HL-60 (cell line): ENCODE data around the gene LCNL1.

Experiments used
- CTCF ChIP-seq: IDR thresholded peaks from one replicate; pipeline ENCODE4 v1.5.1; 2011; ENCODE audit warnings: low read length, control low read depth, inconsistent platforms; ENCODE audit not compliant: insufficient read depth
- POLR2AphosphoS5 ChIP-seq: IDR thresholded peaks from 2 replicates; pipeline ENCODE4 v1.6.1; 2012; ENCODE audit warnings: low read depth
- SPI1 ChIP-seq: IDR thresholded peaks from 2 replicates; pipeline ENCODE4 v1.6.1; 2012; ENCODE audit warnings: low read depth, mild to moderate bottlenecking, borderline replicate concordance
- TF ChIP-seq, protein P1 (sequence below): IDR thresholded peaks from 2 replicates; pipeline ENCODE4 v1.6.1; 2012; ENCODE audit warnings: low read depth; ENCODE audit not compliant: insufficient replicate concordance

- TF ChIP-seq CTCF = no peak
- no peak for TF ChIP-seq SPI1
- TF ChIP-seq, protein P1, sequence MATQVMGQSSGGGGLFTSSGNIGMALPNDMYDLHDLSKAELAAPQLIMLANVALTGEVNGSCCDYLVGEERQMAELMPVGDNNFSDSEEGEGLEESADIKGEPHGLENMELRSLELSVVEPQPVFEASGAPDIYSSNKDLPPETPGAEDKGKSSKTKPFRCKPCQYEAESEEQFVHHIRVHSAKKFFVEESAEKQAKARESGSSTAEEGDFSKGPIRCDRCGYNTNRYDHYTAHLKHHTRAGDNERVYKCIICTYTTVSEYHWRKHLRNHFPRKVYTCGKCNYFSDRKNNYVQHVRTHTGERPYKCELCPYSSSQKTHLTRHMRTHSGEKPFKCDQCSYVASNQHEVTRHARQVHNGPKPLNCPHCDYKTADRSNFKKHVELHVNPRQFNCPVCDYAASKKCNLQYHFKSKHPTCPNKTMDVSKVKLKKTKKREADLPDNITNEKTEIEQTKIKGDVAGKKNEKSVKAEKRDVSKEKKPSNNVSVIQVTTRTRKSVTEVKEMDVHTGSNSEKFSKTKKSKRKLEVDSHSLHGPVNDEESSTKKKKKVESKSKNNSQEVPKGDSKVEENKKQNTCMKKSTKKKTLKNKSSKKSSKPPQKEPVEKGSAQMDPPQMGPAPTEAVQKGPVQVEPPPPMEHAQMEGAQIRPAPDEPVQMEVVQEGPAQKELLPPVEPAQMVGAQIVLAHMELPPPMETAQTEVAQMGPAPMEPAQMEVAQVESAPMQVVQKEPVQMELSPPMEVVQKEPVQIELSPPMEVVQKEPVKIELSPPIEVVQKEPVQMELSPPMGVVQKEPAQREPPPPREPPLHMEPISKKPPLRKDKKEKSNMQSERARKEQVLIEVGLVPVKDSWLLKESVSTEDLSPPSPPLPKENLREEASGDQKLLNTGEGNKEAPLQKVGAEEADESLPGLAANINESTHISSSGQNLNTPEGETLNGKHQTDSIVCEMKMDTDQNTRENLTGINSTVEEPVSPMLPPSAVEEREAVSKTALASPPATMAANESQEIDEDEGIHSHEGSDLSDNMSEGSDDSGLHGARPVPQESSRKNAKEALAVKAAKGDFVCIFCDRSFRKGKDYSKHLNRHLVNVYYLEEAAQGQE = no peak
- TF ChIP-seq POLR2AphosphoS5 = no peak
Measured at GRCh38 chr9:136960212-136960937, 22.4 kb upstream of the LCNL1 start.
